Hepatocyte (in vitro differentiated cells): ENCODE results near the gene MAD1L1. TPM values are rescaled to one million over a fixed set of nuclear protein-coding genes. Genes with fewer than 3 reads are reported as not detected.
"Not testable (repeated sequence)": the region's sequence is repeated elsewhere in the genome, so short reads cannot be mapped to it uniquely, and the experiment has no call there.

Experiments
- DNase-seq: peaks from one replicate; pipeline ENCODE4 v3.0.0-alpha.2; 2016; ENCODE audit warnings: low spot score
- H2AFZ ChIP-seq: fragments of 200-600 bp; sonication (generic); 2 replicates; pipeline ENCODE4 v1.6.0; 2016; ENCODE audit warnings: antibody characterized with exemption, mild to moderate bottlenecking
- H3K27ac ChIP-seq: fragments of 200-600 bp; sonication (generic); 2 replicates; pipeline ENCODE4 v1.5.1; 2016; ENCODE audit warnings: mild to moderate bottlenecking
- H3K27me3 ChIP-seq: fragments of 200-600 bp; sonication (generic); 2 replicates; pipeline ENCODE4 v1.6.1; 2016
- H3K36me3 ChIP-seq: fragments of 200-600 bp; sonication (generic); replicated peaks from 2 replicates; pipeline ENCODE4 v1.5.1; 2016; ENCODE audit warnings: low read depth; ENCODE audit not compliant: insufficient read depth
- H3K4me1 ChIP-seq: fragments of 200-600 bp; sonication (generic); 2 replicates; pipeline ENCODE4 v1.5.1; 2016; ENCODE audit warnings: mild to moderate bottlenecking, moderate library complexity; ENCODE audit not compliant: insufficient read depth
- H3K4me2 ChIP-seq: fragments of 200-600 bp; sonication (generic); 2 replicates; pipeline ENCODE4 v1.6.0; 2016
- H3K4me3 ChIP-seq: fragments of 200-600 bp; sonication (generic); 2 replicates; pipeline ENCODE4 v1.5.1; 2016; ENCODE audit warnings: mild to moderate bottlenecking
- H3K79me2 ChIP-seq: fragments of 200-600 bp; sonication (generic); 2 replicates; pipeline ENCODE4 v1.6.0; 2017; ENCODE audit warnings: mild to moderate bottlenecking
- H3K9me2 ChIP-seq: fragments of 200-600 bp; sonication (generic); replicated peaks from 2 replicates; pipeline ENCODE4 v1.6.0; 2017; ENCODE audit warnings: mild to moderate bottlenecking; ENCODE audit not compliant: insufficient read depth
- H3K9me3 ChIP-seq: fragments of 200-600 bp; sonication (generic); 2 replicates; pipeline ENCODE4 v1.5.1; 2016; ENCODE audit warnings: low read depth, mild to moderate bottlenecking
- H4K20me1 ChIP-seq: fragments of 200-600 bp; sonication (generic); 2 replicates; pipeline ENCODE4 v1.6.0; 2016; ENCODE audit warnings: mild to moderate bottlenecking; ENCODE audit not compliant: insufficient read depth, poor library complexity, severe bottlenecking
- EZH2 ChIP-seq: fragments of 200-600 bp; sonication (generic); IDR thresholded peaks from 2 replicates; pipeline ENCODE4 v1.6.1; 2016; ENCODE audit warnings: antibody characterized with exemption, mild to moderate bottlenecking, borderline replicate concordance
- EZH2phosphoT487 ChIP-seq: fragments of 200-600 bp; sonication (generic); IDR thresholded peaks from one replicate; pipeline ENCODE4 v1.6.1; 2018; ENCODE audit warnings: antibody characterized with exemption, mild to moderate bottlenecking, low read depth, moderate library complexity; ENCODE audit not compliant: unreplicated experiment, severe bottlenecking
- WGBS: methylation state at CpG from one replicate; pipeline ENCODE4 v1.1.6; 2016; ENCODE audit warnings: low lambda C conversion rate; ENCODE audit errors: missing lambda C conversion rate; 5-methylcytosine and 5-hydroxymethylcytosine counted together
- polyA plus RNA-seq: library from polyadenylated mRNA; unstranded; fragments of >200 nt; fragmentation: Nextera tagmentation; extraction: Ambion mirVana; gene quantifications from 2 replicates; pipeline ENCODE4 v1.2.1, GENCODE V29; 2016
- total RNA-seq: library from RNA; depleted of rRNA; stranded (reverse); fragments of >200 nt; gene quantifications from 2 replicates; pipeline ENCODE4 v1.2.3, GENCODE V29; 2014
- TF ChIP-seq, protein P1 (sequence below): fragments of 200-600 bp; sonication (generic); IDR thresholded peaks from 2 replicates; pipeline ENCODE4 v1.5.1; 2016; ENCODE audit warnings: antibody characterized with exemption, mild to moderate bottlenecking; ENCODE audit not compliant: poor library complexity

The MAD1L1 gene
- total and polyA plus RNA-seq, 2 experiments from 2014 or later = 30.7 to 31.0 TPM

DNA sequence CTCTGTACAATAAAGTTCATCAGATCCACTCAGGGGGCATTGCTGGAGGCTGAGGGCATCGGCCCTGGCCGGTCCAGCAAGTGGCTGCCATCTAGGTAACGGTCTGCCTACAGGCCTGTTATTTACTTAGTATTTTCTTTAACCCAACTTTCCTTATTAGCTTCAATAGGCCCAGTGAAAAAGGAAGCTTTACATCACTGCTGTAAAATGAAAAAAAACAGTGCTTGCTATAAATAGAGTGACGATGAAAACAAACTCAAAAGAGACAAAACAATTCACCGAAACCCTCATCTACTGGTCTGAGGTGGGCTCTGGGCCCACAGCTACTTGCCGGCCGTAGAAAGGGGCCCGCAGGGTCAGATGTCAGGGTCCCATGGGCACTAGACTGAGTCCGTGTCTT, 370.2 kb downstream of the MAD1L1 start:
- no peaks in the 10 kb centered on the region for H3K27me3 ChIP-seq
- 88% methylated on average over 9 of the region's 9 CpGs for WGBS

DNA sequence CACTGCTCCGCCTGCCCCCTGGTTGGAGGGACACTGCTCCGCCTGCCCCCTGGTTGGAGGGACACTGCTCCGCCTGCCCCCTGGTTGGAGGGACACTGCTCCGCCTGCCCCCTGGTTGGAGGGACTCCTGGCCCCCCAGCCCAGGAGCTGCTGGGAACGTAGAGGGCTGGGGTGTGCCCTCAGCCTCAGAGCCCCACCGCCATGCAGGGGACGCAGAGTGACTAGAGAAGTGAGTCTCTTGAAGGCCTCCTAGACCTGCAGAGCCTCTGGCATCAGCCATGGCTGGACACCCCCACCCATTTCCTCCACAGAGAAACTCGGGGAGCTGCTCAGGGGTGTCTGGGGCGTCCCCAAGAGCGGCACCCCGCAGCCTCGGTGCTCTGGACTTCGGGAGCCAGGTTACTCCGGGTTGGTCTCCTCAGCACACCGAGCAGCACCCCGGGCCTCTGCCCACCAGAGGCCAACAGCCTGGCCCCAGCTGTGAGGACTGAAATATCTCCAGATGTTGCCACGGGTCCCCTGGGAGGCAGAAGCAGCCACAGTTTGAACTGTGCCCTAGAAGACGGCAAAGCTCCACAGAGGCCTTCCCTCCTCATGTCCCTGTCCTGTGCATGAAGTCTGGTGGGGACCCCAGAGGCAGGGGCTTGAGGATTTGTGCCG, 370.8 kb downstream of the MAD1L1 start:
- Histone ChIP-seq H3K9me3 (no peaks in the 10 kb centered on the region), H3K27ac (no peak overlapping the region), H4K20me1 (no peaks in the 10 kb centered on the region), H3K36me3 (no peaks in the 10 kb centered on the region), H3K27me3 (no peaks in the 10 kb centered on the region), H2AFZ (no peak overlapping the region), H3K4me1 (no peaks in the 10 kb centered on the region), H3K4me3 (no peak overlapping the region), H3K4me2 (no peak overlapping the region), H3K9me2 (no peaks in the 10 kb centered on the region), H3K79me2 (no peaks in the 10 kb centered on the region)
- WGBS = 92% methylated on average over 16 of the region's 19 CpGs
- TF ChIP-seq, protein P1, sequence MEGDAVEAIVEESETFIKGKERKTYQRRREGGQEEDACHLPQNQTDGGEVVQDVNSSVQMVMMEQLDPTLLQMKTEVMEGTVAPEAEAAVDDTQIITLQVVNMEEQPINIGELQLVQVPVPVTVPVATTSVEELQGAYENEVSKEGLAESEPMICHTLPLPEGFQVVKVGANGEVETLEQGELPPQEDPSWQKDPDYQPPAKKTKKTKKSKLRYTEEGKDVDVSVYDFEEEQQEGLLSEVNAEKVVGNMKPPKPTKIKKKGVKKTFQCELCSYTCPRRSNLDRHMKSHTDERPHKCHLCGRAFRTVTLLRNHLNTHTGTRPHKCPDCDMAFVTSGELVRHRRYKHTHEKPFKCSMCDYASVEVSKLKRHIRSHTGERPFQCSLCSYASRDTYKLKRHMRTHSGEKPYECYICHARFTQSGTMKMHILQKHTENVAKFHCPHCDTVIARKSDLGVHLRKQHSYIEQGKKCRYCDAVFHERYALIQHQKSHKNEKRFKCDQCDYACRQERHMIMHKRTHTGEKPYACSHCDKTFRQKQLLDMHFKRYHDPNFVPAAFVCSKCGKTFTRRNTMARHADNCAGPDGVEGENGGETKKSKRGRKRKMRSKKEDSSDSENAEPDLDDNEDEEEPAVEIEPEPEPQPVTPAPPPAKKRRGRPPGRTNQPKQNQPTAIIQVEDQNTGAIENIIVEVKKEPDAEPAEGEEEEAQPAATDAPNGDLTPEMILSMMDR = no peak
- no peak for TF ChIP-seq EZH2phosphoT487
- TF ChIP-seq EZH2 = no peak
- no peak for DNase-seq

More for the DNA sequence above, 370.2 kb downstream of the MAD1L1 start:
- no peak for DNase-seq
- Histone ChIP-seq H2AFZ (no peak overlapping the region), H3K9me3 (no peaks in the 10 kb centered on the region), H3K4me3 (no peak overlapping the region), H3K4me1 (no peaks in the 10 kb centered on the region), H3K27ac (no peak overlapping the region), H3K4me2 (no peak overlapping the region), H3K36me3 (no peaks in the 10 kb centered on the region), H3K9me2 (no peaks in the 10 kb centered on the region), H4K20me1 (no peaks in the 10 kb centered on the region), H3K79me2 (no peaks in the 10 kb centered on the region)
- TF ChIP-seq, protein P1 = no peak
- TF ChIP-seq EZH2 = no peak
- no peak for TF ChIP-seq EZH2phosphoT487

DNA sequence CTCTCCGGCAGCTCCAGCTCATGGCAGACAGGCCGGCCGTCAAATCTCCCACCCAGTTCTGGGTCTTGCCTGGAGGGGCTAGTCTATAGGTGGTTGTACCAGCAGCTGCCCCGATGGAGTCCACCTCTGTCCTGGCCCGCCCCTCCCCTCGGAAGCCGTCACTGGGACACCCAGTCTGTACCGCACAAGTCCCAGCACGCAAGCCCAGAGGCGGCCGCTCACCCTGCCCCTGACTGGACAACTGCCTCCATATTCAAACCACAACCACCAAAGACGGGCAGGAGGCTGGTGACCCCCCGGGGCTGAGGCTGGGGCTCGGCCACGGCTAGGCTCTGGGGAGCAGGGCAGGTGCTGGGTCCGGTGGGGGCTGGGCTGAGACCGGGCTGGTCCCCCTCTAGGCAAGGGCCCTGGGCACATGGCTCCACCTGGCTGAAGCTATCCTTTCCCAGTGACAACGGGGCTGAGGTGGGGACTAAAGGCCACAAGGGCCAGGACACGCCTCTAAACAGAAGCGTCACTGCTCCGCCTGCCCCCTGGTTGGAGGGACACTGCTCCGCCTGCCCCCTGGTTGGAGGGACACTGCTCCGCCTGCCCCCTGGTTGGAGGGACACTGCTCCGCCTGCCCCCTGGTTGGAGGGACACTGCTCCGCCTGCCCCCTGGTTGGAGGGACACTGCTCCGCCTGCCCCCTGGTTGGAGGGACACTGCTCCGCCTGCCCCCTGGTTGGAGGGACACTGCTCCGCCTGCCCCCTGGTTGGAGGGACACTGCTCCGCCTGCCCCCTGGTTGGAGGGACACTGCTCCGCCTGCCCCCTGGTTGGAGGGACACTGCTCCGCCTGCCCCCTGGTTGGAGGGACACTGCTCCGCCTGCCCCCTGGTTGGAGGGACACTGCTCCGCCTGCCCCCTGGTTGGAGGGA, 371.6 kb downstream of the MAD1L1 start:
- H3K36me3 ChIP-seq, H3K9me2 ChIP-seq, H3K4me1 ChIP-seq, H3K4me2 ChIP-seq, H3K79me2 ChIP-seq, DNase-seq, H4K20me1 ChIP-seq, H2AFZ ChIP-seq, H3K27ac ChIP-seq, H3K4me3 ChIP-seq, H3K9me3 ChIP-seq, H3K27me3 ChIP-seq: not testable (repeated sequence)
- 96% methylated on average over 23 of the region's 33 CpGs for WGBS
